HL-60 (cell line): ENCODE results near the gene KRTAP24-1.

Experiments used
- DNase-seq, 2 experiments: peaks; one replicate each; pipeline ENCODE4 v3.0.0-alpha.2; 2010 to 2020; ENCODE audit warnings: low read depth in 1 of 2, low spot score in 1 of 2
- H3K27ac ChIP-seq: fragments of 250-450 bp; sonication (Bioruptor Pico); replicated peaks from 2 replicates; pipeline ENCODE4 v1.5.1; 2020; ENCODE audit warnings: mild to moderate bottlenecking, moderate library complexity
- H3K27me3 ChIP-seq: fragments of 250-450 bp; sonication (Bioruptor Pico); 2 replicates; pipeline ENCODE4 v1.5.1; 2021; ENCODE audit warnings: mild to moderate bottlenecking, moderate library complexity; ENCODE audit not compliant: insufficient read depth, poor library complexity, severe bottlenecking
- H3K4me3 ChIP-seq: replicated peaks from 2 replicates; pipeline ENCODE4 v1.5.1; 2011; ENCODE audit warnings: mild to moderate bottlenecking, control low read depth, low read length; ENCODE audit not compliant: insufficient read depth
- CTCF ChIP-seq: IDR thresholded peaks from one replicate; pipeline ENCODE4 v1.5.1; 2011; ENCODE audit warnings: low read length, control low read depth, inconsistent platforms; ENCODE audit not compliant: insufficient read depth
- GABPA ChIP-seq: IDR thresholded peaks from 2 replicates; pipeline ENCODE4 v1.6.1; 2012; ENCODE audit warnings: low read depth
- POLR2AphosphoS5 ChIP-seq: IDR thresholded peaks from 2 replicates; pipeline ENCODE4 v1.6.1; 2012; ENCODE audit warnings: low read depth
- REST ChIP-seq: IDR thresholded peaks from 2 replicates; pipeline ENCODE4 v1.6.1; 2012; ENCODE audit warnings: low read depth; ENCODE audit not compliant: insufficient replicate concordance
- SPI1 ChIP-seq: IDR thresholded peaks from 2 replicates; pipeline ENCODE4 v1.6.1; 2012; ENCODE audit warnings: low read depth, mild to moderate bottlenecking, borderline replicate concordance

The KRTAP24-1 gene

GRCh38 chr21:30289215-30289614 is 6.5 kb upstream of the KRTAP24-1 start, which contains the start of gene KRTAP25-1:
KRTAP25-1 (minus strand) TSS chr21:30289514; CDS start chr21:30289490, 24 bp downstream.
- DNase-seq = no peak
- H3K4me3 ChIP-seq = no peak within 1 kb of the TSS
- TF ChIP-seq CTCF (no peak), POLR2AphosphoS5 (no peak), SPI1 (no peak)
- H3K27me3 ChIP-seq = peaks cover 3% of the 10 kb centered on the region
- H3K27ac ChIP-seq = no peak within 1 kb of the TSS

GRCh38 chr21:30271611-30272010 is 11.1 kb downstream of the KRTAP24-1 start:
- no peak for TF ChIP-seq GABPA
- no peak for TF ChIP-seq SPI1
- TF ChIP-seq CTCF = no peak
- TF ChIP-seq REST = no peak
- no peak for TF ChIP-seq POLR2AphosphoS5
- Histone ChIP-seq H3K27me3 (no peaks in the 10 kb centered on the region), H3K4me3 (no peak overlapping the region)

GRCh38 chr21:30271156-30271555 is 11.6 kb downstream of the KRTAP24-1 start:
- H3K4me3 ChIP-seq = no peak overlapping the region
- no peak overlapping the region for H3K27ac ChIP-seq
- DNase-seq = no peak

More at GRCh38 chr21:30271611-30272010, 11.1 kb downstream of the KRTAP24-1 start:
- no peak overlapping the region for H3K27ac ChIP-seq
- DNase-seq = no peak

More at GRCh38 chr21:30271156-30271555, 11.6 kb downstream of the KRTAP24-1 start:
- TF ChIP-seq GABPA = no peak
- TF ChIP-seq CTCF = no peak
- no peak for TF ChIP-seq REST
- TF ChIP-seq POLR2AphosphoS5 = no peak
- TF ChIP-seq SPI1 = no peak
- no peaks in the 10 kb centered on the region for H3K27me3 ChIP-seq
